ENCODE data around the gene SUSD4.
A peak's percentile ranks its signal among the peaks of the same experiment; 100 is the strongest.
"Not testable (repeated sequence)": the region's sequence is repeated elsewhere in the genome, so short reads cannot be mapped to it uniquely, and the experiment has no call there.

Gene SUSD4, protein sequence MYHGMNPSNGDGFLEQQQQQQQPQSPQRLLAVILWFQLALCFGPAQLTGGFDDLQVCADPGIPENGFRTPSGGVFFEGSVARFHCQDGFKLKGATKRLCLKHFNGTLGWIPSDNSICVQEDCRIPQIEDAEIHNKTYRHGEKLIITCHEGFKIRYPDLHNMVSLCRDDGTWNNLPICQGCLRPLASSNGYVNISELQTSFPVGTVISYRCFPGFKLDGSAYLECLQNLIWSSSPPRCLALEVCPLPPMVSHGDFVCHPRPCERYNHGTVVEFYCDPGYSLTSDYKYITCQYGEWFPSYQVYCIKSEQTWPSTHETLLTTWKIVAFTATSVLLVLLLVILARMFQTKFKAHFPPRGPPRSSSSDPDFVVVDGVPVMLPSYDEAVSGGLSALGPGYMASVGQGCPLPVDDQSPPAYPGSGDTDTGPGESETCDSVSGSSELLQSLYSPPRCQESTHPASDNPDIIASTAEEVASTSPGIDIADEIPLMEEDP

DNA sequence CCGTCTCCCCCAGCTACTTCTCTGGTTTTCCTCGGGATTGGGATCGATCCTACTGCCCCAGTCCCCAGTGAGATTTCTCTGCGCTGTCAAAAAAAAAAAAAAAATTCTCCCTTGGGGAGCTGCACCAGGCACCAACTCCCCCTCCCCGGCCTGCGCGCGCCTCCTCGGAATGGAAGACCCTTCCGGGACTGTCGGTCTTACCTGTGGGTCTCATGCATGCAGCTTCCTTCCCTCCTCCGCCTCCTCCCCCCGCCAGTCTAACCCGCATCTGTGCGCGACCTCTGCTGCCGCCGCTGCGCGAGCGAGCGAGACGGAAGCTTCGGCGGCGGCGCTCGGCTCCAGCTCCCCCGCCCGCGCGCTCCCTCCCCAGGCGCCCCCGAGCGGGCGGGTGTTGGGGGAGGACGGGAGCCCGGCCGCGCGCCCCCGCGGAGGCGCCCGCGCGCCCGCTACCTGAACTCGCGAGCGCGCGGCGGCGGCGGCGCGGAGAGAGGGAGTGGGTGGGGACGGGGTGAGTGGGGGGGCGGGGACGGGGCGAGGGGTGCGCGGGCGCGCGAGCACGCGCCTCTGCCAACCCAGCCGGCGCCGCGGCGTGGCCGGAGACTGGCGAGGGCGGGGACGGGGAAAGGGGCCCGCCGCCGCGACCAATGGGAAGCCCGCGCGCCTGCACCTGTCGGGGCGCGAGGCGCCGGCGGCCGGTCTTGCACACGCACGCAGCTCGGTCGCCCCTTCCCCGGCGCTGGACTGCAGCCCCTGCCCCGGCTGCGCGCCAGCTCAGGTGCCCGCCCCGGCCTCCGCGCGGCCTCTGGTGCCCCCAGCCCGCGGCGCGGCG is at the start of gene SUSD4:
SUSD4 (minus strand) TSS at position 321 of the 829 bp plus-strand sequence. CDS start 751 bp downstream, outside the sequence.
- DNase-seq (ENCODE audit: low read depth, low spot score) = peak; percentile 26

DNA sequence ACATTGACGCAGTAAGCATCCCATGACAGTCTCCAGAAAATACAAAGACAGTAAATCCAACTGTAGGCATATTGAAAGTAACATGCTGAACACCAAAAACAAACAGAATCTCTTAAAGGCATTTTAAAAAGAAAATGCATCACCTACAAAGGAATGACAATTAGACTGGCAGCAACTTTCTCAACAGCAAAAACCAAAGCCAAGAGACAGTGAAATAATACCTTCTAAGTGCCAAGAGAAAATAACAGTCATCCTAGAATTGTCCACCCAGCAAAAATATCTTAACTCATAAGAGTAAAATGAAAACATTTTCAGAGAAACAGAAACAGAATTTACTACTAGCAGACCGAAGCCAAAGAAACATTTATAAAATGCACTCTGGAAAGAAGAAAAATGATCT is 49.2 kb upstream of the SUSD4 start:
- DNase-seq (ENCODE audit: low read depth, low spot score) = no peak

DNA sequence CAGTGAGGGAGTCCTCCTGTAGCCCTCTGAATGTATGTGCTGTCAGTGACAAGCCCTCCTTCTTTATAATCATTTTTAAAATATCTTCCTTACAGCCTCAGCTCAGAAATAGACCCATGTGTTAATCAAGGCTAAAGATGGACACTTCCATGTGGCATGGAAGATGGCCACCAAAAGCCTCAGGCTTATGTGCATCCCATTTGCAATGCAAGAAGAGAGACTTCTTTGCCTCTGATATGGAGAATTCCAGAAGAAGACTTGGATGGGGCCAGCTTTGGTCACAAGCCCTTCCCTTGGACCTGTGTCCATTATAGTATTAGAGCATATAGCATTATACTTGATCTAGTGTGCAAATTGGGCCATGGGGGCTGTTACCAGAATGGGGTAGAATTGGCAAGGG is 47.7 kb upstream of the SUSD4 start:
- no peak for DNase-seq (ENCODE audit: low read depth, low spot score)

DNA sequence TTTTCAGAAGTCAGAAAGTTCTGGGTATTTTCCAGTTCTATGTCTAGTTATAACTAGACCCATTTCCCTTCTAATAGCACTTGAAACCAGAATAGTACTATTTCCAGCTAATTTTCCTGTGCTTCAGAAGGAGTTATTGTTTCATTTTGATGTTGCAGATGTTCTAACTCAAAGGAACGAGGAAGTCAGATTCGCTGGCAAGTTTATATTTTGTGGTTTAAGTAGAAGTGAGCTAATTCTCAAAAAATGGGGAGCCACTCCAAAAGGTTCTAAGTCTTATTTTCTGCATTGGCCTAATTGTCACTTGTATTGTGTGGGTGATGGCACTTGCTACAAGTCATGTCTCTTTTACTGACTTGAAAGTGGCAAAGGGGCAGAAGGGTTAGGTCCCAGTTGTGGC is 47.3 kb upstream of the SUSD4 start:
- DNase-seq (ENCODE audit: low read depth, low spot score) = no peak

DNA sequence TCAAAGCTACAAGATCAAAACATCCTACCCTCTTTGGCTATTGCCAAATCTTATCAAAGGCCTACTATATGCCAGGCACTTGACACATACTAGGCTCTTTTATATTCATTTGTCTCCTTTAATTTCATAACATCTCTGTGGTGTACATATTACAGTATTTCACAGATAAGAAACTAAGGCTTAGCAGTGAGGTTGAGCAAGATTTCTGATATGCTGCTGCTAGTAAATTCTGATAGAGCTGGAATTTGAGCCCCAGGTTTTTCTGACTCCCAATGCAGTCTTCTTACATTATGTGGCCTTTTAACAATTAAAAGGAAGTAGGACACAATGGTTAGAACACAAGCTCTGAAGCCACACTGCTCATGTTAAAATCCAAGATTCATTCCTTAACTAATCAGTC is 46.1 kb upstream of the SUSD4 start:
- no peak for DNase-seq (ENCODE audit: low read depth, low spot score)

DNA sequence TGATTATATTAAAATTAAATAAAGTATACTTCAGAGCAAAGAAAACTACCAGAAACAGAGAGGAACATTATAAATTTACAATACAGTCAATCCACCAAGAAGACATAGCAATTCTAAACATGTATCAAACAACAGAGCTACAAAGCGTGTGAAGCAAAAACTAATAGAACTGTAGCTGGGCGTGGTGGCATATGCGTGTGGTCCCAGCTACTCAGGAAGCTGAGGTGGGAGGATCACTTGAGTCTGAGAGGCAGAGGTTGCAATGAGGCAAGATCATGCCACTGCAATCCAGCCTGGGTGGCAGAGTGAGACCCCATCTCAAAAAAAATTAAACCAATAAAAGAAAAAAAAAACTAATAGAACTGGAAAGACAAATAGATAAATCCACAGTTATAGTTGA is 41.5 kb upstream of the SUSD4 start:
- no peak for DNase-seq (ENCODE audit: low read depth, low spot score)

DNA sequence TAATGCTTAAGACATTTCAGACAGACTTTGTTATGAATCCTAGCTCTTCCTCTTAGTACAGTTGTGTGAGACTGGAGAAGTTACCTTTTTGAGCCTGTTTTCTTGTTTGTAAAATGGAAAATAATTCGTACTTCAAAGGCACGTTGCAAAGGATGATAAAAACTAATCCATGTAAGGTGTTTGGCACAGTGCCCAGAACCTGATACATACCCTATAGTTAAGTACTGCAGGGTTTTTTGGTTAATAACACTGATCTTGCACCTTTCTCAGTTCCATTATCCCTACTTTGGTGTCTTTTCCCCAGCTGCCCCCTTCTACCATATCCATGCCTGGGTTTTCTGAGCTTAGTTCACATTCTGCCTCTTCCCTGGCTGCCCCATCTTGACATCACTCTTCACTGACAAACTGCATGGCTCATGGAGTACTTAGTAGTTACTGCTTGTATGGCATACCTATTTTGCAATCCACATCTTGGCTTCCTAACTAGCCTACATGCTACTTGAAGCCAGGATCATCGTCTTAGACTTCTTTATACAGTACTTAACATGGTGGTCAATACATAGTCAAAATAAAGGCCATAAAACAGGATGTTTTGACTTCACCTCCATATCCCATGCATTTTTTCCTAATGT is 39.3 kb upstream of the SUSD4 start:
- DNase-seq (ENCODE audit: low read depth, low spot score) = no peak

DNA sequence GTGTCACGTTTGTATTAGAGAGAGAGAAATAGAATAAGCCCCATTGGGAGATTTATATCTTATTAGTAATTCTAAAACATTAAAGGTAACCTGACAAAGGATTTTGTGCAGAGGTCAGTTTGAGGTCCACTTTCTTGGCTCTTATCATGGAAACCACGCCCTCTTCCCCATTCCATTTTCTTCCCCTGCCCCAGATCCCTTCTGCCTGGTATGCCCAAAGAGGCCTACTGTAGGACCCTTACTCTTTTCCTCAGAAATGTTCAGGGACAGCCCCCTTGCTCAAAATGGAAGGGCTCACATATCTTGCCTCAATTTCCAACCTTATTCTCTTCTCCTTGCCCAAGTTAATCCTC is 38.8 kb upstream of the SUSD4 start:
- DNase-seq (ENCODE audit: low read depth, low spot score) = no peak

DNA sequence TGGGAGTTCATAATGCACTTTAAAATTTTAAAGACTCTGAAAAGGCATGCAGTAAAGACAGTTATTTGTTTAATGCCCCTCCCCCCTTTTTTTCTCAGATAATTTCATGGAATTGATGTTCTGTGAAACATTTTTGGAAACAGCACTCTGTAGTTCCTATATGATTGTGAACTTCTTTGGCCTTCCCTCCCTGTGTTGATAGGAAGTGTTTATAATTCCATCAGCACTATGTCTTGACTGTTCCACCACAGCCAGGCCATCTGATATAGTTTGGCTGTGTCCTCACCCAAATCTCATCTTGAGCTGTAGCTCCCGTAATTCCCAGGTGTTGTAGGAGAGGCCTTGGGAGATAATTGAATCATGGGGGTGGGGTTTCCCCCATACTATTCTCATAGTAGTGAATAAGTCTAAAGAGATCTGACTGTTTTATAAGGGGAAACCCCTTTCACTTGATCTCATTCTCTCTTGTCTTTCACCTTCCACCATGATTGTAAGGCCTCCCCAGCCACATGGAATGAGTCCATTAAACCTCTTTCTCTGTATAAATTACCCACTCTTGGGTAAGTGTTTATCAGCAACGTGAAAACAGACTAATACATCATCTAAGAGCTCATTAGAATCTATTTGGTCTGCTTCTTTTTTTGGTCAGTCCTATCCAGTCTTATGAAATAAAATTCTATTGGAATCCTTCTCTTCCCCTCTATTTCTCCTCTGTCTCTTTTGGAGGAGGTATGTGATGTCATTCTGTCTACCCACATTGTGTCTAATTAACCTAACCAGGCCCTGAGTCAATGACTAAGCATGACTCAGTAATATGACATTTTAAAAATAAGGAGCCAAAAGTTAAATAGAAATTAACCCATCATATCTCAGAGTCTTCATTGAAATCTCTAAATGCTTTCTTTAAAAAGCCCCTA is 38.2 kb upstream of the SUSD4 start:
- no peak for DNase-seq (ENCODE audit: low read depth, low spot score)

DNA sequence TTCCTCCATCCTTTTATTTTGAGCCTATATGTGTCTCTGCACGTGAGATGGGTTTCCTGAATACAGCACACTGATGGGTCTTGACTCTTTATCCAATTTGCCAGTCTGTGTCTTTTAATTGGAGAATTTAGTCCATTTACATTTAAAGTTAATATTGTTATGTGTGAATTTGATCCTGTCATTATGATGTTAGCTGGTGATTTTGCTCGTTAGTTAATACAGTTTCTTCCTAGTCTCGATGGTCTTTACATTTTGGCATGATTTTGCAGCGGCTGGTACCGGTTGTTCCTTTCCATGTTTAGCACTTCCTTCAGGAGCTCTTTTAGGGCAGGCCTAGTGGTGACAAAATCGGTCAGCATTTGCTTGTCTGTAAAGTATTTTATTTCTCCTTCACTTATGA is 35.4 kb upstream of the SUSD4 start:
- DNase-seq (ENCODE audit: low read depth, low spot score) = not testable (repeated sequence)

DNA sequence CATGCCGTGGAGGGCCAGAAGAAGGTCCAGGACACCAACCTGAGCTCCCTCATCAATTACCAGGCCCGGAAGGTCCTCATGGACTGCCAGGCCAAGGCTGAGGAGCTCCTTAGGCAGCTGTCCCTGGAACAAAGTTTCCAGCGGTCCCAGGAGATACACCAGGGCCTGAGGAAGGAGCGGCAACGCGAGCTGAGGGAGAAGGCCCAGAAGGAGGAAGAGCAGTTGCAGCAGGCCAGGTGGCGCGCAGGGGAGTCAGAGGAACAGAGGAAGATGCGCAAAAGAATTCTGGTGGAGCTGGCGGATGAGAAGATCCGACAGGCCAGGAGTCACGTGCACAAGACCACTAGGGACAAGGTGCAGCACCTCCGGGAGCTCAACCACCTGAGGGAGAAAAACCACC is 30.7 kb upstream of the SUSD4 start:
- DNase-seq (ENCODE audit: low read depth, low spot score) = no peak

DNA sequence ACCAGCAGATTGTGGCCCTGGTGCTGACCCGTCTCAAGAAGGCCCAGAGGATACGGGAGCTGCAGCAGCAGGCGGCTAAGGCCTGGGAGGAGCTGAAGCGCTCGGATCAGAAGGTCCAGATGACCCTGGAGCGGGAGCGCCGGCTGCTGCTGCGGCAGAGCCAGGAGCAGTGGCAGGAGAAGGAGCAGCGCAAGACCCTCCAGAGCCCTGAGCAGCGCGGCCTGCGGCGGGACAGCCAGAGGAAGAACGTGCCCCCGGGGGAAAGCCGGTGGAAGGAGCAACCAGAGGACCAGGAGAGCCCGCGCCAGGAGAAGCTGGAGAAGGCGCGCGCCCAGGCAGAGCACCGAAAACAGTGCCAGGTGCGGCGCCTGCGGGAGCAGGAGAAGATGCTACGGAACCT is 30.3 kb upstream of the SUSD4 start:
- no peak for DNase-seq (ENCODE audit: low read depth, low spot score)

DNA sequence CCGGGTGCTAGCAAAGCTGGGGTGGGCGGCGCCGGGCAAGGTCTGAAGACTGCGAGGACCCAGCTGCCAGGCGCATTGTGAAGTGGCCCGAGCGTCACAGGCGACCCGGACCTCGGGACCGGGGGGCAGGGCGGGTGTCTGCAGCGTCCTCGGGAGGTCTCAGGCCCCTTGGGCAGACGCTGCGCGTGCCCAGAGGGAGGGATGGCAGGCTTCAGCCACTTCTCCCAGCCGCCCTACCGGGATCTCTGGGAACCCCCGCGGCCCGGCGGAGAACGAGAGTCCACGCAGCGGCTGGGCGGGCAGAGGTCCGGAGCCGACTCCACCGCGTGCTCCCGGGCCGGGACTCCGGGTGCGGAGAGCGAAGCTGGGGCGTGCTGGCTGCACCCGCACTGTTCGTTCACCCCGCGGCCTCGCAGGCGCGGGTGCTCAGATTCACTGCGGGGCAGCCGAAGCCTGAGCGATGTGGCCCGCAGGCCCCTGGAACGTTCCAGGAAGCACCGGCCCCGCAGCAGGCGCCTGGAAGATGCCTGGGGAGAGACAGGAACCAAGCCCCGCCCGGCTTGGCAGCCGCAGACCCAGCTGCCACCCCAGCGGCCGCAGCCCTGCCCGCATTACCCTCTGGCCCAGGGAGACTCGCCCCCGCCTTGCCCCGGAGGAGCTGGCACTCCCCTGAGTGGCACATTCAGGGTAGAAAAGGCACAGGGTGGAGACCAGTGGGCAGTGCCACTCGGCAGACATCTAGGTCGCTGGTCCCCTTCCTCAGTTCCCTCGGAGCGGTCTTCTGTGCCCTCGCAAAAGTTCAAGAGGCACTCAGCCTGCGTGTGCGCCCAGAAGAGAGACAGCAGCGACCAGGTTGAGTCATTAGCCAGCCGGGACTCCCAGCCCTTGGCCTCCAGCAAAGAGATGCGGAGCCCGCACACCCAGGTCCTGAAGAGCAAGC is 29.6 kb upstream of the SUSD4 start, which contains the start of gene CCDC185:
CCDC185 (plus strand) TSS at position 141 of the 940 bp plus-strand sequence; CDS start at position 202, 61 bp downstream.
- no peak for DNase-seq (ENCODE audit: low read depth, low spot score)

DNA sequence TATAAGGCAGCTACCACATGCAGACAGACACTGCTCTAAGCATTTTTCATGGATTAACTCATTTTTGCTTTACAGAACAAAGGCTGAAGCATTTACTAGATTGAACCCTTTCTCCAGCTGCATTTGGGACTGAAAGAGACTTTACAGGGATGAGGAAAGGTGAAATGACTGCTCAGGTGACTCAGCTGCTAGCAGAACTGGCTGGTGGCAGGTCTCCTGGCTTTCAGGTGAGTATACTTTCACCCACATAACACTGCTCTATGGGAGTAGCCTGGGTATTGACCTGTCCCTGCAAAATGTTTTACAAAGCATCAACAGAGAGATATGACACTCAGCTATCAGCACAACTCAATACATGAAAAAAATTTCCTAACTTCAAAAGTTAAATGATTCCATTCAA is 26.6 kb upstream of the SUSD4 start:
- no peak for DNase-seq (ENCODE audit: low read depth, low spot score)

DNA sequence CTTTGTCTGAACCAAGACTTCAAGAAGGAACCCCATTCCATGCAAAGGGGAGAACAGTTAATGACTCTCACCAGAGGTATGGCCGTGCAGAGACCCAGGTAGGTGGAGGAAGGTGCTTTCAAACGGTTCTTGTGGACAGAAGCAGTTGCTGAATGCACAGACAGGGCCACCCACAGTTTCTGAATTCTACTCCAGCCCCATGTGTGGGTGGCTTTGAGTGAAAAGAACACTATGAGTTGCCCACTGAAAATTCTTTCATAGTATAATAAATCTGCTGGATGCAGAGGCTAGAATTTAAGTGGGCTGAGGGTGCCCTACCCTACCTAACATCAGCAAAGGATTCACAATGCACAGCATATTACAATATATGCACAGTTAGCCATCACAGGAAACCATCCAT is 22.0 kb upstream of the SUSD4 start:
- no peak for DNase-seq (ENCODE audit: low read depth, low spot score)

DNA sequence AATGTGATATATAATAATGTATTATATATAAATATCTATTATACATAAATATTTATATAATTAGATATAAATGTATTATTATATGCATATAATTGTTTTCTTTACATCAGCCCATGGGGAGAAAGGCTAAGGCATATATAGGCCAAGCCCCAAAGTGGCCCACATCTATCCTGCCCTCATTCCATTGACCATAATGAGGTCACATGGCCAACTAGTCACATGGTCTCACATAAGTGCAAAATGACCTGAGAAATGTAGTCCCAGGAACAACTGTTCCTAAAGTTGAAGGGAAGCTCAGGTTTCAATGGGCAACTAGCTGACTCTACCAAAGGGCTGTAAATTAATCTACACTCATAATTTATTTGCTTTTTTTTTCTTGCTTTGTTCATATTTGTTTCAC is 14.8 kb upstream of the SUSD4 start:
- no peak for DNase-seq (ENCODE audit: low read depth, low spot score)

DNA sequence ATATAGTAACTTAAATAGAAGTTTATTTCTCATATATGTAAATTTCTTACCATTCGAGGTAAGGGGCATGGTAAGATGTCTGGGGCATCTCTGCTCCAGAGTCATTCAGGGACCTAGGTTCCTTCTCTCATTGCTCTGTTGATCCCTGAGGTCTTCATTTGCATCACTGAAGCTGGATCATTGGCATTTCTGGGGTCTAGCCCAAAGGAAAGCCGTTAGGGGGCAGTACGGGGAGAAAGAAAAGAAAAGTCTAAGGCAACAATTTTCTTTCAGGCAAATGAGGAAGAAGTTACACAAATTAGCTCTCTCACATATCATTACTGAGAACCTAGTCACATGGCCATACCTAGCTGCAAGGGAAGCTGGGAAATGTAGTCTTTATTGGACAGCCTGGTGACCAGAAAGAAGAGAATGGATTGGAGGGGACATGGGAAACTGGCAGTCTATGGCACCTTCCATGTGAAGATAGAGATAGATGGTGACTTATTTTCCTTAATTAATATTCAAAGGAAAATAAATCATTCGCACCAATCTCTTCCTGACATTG is 10.2 kb upstream of the SUSD4 start:
- no peak for DNase-seq (ENCODE audit: low read depth, low spot score)

DNA sequence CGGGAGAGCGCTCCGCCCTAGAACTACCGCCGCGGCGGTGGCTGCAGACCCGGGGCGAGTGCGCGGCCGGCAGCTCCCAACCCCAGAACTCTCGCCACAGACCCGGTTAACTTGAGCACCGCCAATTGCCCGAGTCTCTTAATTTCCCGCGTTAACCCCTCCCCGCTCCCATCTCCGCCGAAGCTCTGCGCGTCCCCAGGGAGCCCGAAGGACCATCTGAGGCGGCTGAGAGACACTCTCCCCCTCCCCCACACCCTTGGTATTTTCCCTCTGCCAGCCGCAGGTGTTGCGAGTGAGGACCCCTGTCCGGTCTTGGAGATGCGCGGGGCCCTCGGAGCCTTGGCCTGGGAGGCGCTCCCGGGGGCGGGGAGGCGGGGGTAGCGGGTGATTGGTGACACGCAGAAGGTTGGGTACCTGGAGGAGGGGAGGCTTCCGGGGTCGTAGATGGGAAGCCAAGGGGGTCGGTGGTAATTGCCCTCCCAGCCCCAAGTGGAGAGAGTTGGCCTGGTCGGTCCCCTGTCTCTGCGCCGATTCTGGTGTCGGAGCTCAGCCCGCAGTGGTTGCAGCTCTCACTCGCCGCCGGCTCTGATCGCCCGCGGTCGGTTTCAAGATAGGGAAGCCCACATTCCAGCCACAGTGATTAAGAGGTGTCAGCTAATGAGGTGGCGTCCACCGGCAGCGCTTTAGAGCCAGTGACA is 858 bp upstream of the SUSD4 start:
- no peak for DNase-seq (ENCODE audit: low read depth, low spot score)
